ENCODE data around the gene STAC2.

DNA sequence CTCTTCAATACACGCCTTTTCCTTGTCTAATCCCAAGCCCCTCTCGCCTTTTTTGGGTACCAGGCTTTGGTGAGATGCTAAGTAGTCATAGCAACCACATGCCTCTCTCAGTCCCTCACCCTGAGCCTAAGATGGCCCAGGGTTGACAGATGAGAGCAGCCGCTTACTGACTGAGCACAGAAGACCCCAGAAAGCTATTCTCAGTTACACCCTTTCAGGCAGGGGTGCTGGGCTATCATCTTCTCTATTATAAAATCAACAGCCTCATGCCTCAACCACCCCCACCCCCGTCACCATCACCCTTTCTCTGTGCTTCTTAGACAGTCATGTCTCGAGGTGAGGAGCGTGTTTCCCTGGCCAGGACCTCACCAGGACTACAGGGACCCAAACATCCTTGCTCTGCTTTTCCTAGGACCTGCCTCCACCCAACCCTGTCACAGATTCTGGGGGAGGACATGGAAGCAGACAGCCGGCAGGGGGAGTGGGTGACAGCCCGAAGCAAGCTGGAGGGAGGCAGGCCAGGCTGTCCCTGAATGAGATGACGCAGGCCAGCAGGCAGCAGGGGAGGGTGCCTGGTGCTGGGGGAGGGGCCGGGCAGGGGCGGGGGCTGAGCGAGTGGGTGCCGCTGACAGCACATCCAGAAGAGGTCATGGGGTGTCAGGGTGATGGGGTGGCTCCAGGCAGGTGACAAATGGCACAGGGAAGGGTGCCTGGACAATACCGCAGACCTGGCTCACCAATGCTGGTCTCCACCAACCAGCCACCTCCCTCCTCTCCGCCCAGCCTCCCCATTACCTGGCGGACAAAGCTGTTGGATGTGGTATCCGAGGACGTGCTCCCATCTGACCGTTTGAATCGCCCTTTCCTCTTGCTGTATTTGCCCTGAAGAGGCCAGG, 31.4 kb downstream of the STAC2 start:
- TF ChIP-seq, protein P1, sequence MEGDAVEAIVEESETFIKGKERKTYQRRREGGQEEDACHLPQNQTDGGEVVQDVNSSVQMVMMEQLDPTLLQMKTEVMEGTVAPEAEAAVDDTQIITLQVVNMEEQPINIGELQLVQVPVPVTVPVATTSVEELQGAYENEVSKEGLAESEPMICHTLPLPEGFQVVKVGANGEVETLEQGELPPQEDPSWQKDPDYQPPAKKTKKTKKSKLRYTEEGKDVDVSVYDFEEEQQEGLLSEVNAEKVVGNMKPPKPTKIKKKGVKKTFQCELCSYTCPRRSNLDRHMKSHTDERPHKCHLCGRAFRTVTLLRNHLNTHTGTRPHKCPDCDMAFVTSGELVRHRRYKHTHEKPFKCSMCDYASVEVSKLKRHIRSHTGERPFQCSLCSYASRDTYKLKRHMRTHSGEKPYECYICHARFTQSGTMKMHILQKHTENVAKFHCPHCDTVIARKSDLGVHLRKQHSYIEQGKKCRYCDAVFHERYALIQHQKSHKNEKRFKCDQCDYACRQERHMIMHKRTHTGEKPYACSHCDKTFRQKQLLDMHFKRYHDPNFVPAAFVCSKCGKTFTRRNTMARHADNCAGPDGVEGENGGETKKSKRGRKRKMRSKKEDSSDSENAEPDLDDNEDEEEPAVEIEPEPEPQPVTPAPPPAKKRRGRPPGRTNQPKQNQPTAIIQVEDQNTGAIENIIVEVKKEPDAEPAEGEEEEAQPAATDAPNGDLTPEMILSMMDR (IDR thresholded peaks at IDR 0.05) = no peak
- TF ChIP-seq EZH2 (IDR thresholded peaks at IDR 0.05; ENCODE audit: borderline replicate concordance, insufficient read depth, low read depth, low read length, poor library complexity, severe bottlenecking) = no peak
